Esophagus squamous epithelium (tissue), 5 donors: ENCODE measurements around the gene ALPP. TPM values are rescaled to one million over a fixed set of nuclear protein-coding genes. Genes with fewer than 3 reads are reported as not detected.
"Not testable (repeated sequence)": the region's sequence is repeated elsewhere in the genome, so short reads cannot be mapped to it uniquely, and the experiment has no call there.

ENCODE experiments used
- DNase-seq: peaks from one replicate; lab custom pipeline; 2025; lab: John Stamatoyannopoulos, UW
- H3K27ac ChIP-seq, 4 donors: fragments of 200-600 bp; sonication (generic); one replicate each; pipeline ENCODE4 v1.5.1; 2016 to 2019; ENCODE audit warnings: mild to moderate bottlenecking in 1 of 4
- H3K27me3 ChIP-seq, 4 donors: fragments of 200-600 bp; sonication (generic); 1 replicate in 3 of 4; 2 replicates in 1 of 4; pipeline versions ENCODE4 v1.5.1 to v1.6.0; 2017 to 2021; ENCODE audit warnings: antibody characterized with exemption in 1 of 4
- H3K36me3 ChIP-seq, 3 donors: fragments of 200-600 bp; sonication (generic); one replicate each; pipeline ENCODE4 v1.5.1; 2016 to 2019
- H3K4me1 ChIP-seq, 3 donors: fragments of 200-600 bp; sonication (generic); one replicate each; pipeline ENCODE4 v1.5.1; 2017 to 2019
- H3K4me3 ChIP-seq, 4 donors: fragments of 200-600 bp; sonication (generic); 1 replicate in 3 of 4; 2 replicates in 1 of 4; pipeline ENCODE4 v1.5.1; 2016 to 2019; ENCODE audit warnings: mild to moderate bottlenecking in 2 of 4, moderate library complexity in 1 of 4
- H3K9me3 ChIP-seq, 3 donors: fragments of 200-600 bp; sonication (generic); one replicate each; pipeline ENCODE4 v1.5.1; 2016 to 2019
- POLR2A ChIP-seq, 4 donors: fragments of 450-650 bp; IDR thresholded peaks; one replicate each; pipeline ENCODE4 v1.6.1; 2017; ENCODE audit warnings: antibody characterized with exemption in 4 of 4, mild to moderate bottlenecking in 4 of 4, moderate library complexity in 3 of 4
- WGBS, 2 donors: methylation state at CpG; one replicate each; pipeline ENCODE4 v1.1.5; 2018; 5-methylcytosine and 5-hydroxymethylcytosine counted together
- intact Hi-C: fragments of 100-400 bp; cut with DNase I; formaldehyde crosslinking; loops from one replicate; pipeline ENCODE4 v1.15.0; 2022
- total RNA-seq, 4 donors: library from RNA; depleted of rRNA; stranded (reverse); fragments of >200 nt; gene quantifications; one replicate each; pipeline ENCODE4 v1.1.0, GENCODE V29; 2016
- TF ChIP-seq, protein P1 (sequence below), 6 experiments: fragments of 450-650 bp in 4 of 6; fragments of 200-600 bp in 2 of 6; sonication (generic) in 2 of 6; IDR thresholded peaks; one replicate each; pipeline ENCODE4 v1.5.1; 2016 to 2019; ENCODE audit warnings: antibody characterized with exemption in 6 of 6, mild to moderate bottlenecking in 4 of 6, moderate library complexity in 4 of 6
- donor health status: DM: yes; HTN: yes; CAD: no.

The ALPP gene
- not detected for total RNA-seq

DNA sequence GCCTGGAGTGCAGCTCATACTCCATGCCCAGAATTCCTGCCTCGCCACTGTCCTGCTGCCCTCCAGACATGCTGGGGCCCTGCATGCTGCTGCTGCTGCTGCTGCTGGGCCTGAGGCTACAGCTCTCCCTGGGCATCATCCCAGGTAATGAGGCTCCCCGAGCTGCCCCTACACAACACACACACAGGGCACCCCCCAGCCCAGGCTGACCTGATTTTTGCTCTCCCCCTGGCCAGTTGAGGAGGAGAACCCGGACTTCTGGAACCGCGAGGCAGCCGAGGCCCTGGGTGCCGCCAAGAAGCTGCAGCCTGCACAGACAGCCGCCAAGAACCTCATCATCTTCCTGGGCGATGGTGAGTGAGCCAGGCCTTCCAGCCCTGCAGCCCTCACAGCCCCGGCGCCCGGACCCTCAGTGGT, at the start of gene ALPP:
Gene ALPP (plus strand): TSS at position 17 of the 417 bp plus-strand sequence. CDS start 52 bp downstream, at position 69.
- H3K27ac ChIP-seq, H3K4me3 ChIP-seq, H3K9me3 ChIP-seq, intact Hi-C loops, H3K4me1 ChIP-seq, DNase-seq, H3K36me3 ChIP-seq: not testable (repeated sequence)
- WGBS, 2 donors = 85 to 100% methylated on average over 1 to 4 of the region's 12 CpGs
- H3K27me3 ChIP-seq = peaks cover 0 to 62% (median 2%) of the 10 kb centered on the region in 4 donors

DNA sequence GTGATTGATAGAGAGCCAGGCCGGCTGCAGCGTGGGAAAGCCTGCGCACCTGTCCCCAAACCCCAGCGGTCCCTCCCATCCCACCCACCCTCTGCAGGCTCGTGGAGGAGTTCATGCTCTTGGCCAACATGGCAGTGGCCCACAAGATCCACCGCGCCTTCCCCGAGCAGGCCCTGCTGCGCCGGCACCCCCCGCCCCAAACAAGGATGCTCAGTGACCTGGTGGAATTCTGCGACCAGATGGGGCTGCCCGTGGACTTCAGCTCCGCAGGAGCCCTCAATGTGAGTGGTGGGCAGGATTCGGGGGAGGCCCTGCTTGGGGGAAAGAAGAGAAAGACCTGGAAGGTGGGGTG, 48.9 kb upstream of the ALPP start:
- Histone ChIP-seq H3K9me3 (no peaks in the 10 kb centered on the region), H3K27me3 (no peaks in the 10 kb centered on the region), H3K36me3 (peaks cover 0 to 26% (median 0%) of the 10 kb centered on the region in 3 donors), H3K4me1 (peaks cover 5 to 26% (median 7%) of the 10 kb centered on the region in 3 donors), H3K27ac (no peak overlapping the region), H3K4me3 (no peak overlapping the region)
- no peak for DNase-seq
- WGBS, 2 donors = 67 to 97% methylated on average over 1 to 7 of the region's 15 CpGs
- intact Hi-C loops = loop anchor here (5.0 kb wide), 1 partner anchor 422 kb away; no protein-coding TSS in a partner anchor
- no peak for TF ChIP-seq POLR2A (IDR thresholded peaks at IDR 0.05)
- TF ChIP-seq, protein P1, sequence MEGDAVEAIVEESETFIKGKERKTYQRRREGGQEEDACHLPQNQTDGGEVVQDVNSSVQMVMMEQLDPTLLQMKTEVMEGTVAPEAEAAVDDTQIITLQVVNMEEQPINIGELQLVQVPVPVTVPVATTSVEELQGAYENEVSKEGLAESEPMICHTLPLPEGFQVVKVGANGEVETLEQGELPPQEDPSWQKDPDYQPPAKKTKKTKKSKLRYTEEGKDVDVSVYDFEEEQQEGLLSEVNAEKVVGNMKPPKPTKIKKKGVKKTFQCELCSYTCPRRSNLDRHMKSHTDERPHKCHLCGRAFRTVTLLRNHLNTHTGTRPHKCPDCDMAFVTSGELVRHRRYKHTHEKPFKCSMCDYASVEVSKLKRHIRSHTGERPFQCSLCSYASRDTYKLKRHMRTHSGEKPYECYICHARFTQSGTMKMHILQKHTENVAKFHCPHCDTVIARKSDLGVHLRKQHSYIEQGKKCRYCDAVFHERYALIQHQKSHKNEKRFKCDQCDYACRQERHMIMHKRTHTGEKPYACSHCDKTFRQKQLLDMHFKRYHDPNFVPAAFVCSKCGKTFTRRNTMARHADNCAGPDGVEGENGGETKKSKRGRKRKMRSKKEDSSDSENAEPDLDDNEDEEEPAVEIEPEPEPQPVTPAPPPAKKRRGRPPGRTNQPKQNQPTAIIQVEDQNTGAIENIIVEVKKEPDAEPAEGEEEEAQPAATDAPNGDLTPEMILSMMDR (IDR thresholded peaks at IDR 0.05) = no peak

DNA sequence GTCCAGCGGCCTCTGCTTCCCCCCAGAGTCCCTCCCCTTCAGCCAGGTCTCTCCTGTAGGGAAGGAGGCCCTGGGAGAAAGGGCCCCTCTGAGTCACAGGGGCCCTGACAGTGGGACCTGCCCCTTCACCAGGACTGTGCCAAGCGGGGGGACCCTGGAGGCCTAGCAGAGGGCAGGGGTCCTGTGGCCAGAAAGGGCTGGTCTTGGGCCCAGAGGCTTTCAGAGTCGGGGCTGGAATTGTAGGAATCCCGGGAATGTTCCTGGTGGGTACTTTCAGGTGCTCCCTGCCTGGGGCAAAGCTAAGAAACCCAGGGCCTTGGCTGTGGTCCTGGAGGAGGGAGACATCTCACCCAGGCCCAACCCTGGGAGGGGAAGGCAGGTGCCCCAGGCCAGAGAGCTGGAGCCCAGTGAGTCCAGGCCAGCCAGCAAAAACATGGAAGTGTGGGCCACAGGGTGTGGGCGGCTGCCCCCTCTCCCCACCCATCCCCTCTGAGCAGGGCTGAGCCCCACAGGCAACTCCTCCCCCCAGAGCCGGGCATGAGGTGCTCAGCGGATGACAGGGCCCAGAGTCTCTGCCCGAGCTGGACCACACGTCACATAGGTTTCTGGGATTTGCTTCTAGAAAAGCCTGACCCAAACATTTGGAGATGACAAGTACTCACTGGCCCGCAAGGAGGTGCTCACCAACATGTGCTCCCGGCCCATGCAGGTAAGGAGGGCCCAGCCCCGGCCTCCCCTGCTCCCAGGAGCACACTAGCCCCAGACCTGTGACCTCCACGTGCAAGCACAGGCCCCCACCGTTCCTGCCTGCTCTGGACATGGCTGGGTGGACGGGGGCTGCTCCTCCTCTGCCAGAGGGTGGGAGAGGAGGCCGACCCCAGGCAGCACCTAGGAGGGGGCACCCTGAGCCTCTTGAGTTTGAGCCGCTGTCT, 48.2 kb upstream of the ALPP start:
- no peaks in the 10 kb centered on the region for H3K27me3 ChIP-seq
- intact Hi-C loops = no loop called here
- H3K4me1 ChIP-seq = peaks cover 5 to 25% (median 7%) of the 10 kb centered on the region in 3 donors
- H3K27ac ChIP-seq = no peak overlapping the region
- WGBS, 2 donors = 66 to 97% methylated on average over 5 to 7 of the region's 17 CpGs
- H3K36me3 ChIP-seq = peaks cover 0 to 30% (median 0%) of the 10 kb centered on the region in 3 donors
- no peak for TF ChIP-seq POLR2A (IDR thresholded peaks at IDR 0.05)
- TF ChIP-seq, protein P1 (IDR thresholded peaks at IDR 0.05) = no peak
- H3K9me3 ChIP-seq = no peaks in the 10 kb centered on the region
- no peak overlapping the region for H3K4me3 ChIP-seq
- no peak for DNase-seq

DNA sequence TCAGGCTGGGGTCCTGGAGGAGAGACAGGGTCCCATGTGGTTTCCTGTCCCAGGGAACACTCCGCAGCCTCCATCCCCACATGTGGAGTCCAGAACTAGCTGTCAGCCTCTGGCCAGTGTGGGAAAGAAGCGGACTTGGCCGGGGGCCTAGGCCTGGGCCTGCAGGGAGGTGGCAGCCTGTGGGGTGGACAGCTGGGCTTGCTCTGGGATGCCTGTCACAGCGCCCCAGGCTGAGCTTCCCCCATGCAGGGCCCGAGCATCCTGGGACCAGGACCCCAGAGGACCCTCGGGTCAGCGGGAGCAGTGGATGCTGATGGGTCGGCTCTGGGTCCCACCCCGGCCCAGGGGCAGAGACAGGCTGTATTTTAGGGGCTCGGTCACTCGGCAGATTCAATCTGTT, 47.5 kb upstream of the ALPP start:
- WGBS, 2 donors = 80% methylated on average over 1 of the region's 11 CpGs; no CpG with 5 or more reads in 1 of the 2 donors
- Histone ChIP-seq H3K4me1 (peaks cover 4 to 18% (median 5%) of the 10 kb centered on the region in 3 donors), H3K36me3 (peaks cover 0 to 38% (median 7%) of the 10 kb centered on the region in 3 donors)
- DNase-seq, H3K27ac ChIP-seq, H3K27me3 ChIP-seq, H3K9me3 ChIP-seq, intact Hi-C loops, H3K4me3 ChIP-seq: not testable (repeated sequence)

DNA sequence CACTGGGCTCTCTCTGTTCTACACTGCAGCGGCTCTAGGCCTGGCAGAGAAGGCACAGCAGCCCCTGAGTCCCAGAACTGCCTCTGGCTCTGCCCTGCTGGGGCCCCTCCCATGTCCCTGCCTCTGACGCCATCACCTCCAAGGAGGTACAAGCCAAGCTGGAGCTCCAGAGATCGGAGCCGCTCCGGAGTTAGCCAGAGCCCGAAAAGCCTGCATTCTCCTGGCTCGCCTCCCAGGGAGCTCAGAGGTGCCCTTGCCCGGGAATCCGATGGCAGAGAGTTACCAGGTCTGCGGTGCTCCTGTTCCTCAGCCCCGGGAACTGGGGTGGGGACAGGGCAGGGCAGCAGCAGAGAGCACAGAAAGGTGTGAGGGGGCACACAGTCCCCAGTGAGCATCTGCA, 46.9 kb upstream of the ALPP start:
- H3K27me3 ChIP-seq, H3K4me3 ChIP-seq, intact Hi-C loops, H3K27ac ChIP-seq, DNase-seq, H3K9me3 ChIP-seq: not testable (repeated sequence)
- Histone ChIP-seq H3K4me1 (peaks cover 0 to 12% (median 1%) of the 10 kb centered on the region in 3 donors), H3K36me3 (peaks cover 0 to 44% (median 13%) of the 10 kb centered on the region in 3 donors)
- WGBS, 2 donors = 60% methylated on average over 1 of the region's 11 CpGs; no CpG with 5 or more reads in 1 of the 2 donors

DNA sequence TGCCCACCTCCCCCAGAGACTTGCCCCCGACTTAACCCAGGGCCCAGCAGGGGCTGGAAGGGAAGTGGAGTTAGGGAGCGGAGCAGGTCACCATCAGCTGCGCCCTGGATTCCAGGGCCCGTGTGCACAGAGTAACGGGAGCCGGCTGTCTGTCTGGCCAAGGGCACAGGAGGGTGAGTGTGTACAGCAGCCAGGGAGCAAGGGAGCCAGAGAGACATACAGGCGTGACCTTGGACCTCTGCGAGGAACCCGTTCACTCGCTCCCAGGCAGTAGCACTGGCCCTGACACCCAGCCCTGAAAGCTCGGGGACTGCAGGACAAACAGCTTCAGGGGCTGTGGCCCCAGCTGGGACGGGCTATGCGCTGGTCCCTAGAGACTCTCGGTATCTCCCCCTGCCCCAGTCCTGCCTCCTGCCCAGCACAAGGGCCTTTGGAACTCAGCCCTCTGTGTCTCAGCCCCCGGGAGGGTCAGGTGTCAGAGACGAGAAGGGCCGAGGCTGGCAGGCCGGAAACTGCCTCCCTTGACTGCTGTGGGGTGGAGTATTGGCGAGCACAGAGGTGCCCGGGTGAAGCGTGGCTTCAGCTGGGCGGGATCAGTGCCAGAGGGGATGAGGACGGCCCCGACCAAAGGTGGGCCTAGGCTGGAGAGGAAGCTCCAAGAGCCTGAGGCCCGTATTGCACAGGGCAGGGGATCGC, 46.2 kb upstream of the ALPP start:
- DNase-seq, H3K4me1 ChIP-seq, H3K4me3 ChIP-seq, H3K9me3 ChIP-seq, H3K27ac ChIP-seq, H3K27me3 ChIP-seq, intact Hi-C loops: not testable (repeated sequence)
- peaks cover 0 to 51% (median 14%) of the 10 kb centered on the region in 3 donors for H3K36me3 ChIP-seq
- no CpG with 5 or more reads among the region's 26 CpGs for WGBS, 2 donors

DNA sequence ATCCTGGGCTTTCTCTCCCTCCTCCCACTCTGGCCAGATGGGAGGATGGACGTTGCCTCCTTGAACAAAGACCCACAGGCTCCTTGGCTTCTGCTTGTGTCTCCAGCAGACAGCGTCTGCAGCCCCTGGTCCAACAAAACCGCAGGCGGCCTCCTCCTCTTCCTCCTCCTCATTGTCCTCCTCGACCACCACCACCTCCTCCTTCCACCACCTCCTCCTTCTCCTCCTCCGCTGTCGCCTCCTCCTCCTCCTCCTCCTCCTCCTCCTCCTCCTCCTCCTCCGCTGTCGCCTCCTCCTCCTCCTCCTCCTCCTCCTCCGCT, 45.7 kb upstream of the ALPP start:
- no peak for TF ChIP-seq POLR2A (IDR thresholded peaks at IDR 0.05)
- TF ChIP-seq, protein P1 (IDR thresholded peaks at IDR 0.05) = no peak
- Histone ChIP-seq H3K27me3 (no peaks in the 10 kb centered on the region), H3K4me1 (peaks cover 0 to 9% (median 0%) of the 10 kb centered on the region in 3 donors), H3K36me3 (peaks cover 0 to 52% (median 14%) of the 10 kb centered on the region in 3 donors), H3K4me3 (no peak overlapping the region), H3K27ac (no peak overlapping the region), H3K9me3 (no peaks in the 10 kb centered on the region)
- intact Hi-C loops = no loop called here
- WGBS, 2 donors = 85 to 87% methylated on average over 6 to 9 of the region's 10 CpGs
- DNase-seq = no peak
